Measurements from ENCODE around the gene NUDT4. TPM values are rescaled to one million over a fixed set of nuclear protein-coding genes. Genes with fewer than 3 reads are reported as not detected.

Gene NUDT4
- 10 to 100 TPM; 42.1 to 44.9 TPM for total RNA-seq

GRCh38 chr12:93377252-93378195, at the start of gene NUDT4:
Gene NUDT4, plus strand, starts transcription at chr12:93377925. Its CDS starts 398 bp downstream, at chr12:93378323.

GRCh38 chr12:93441617-93442410, 64.1 kb downstream of the NUDT4 start, which contains the start of gene UBE2N:
Gene UBE2N, minus strand, starts transcription at chr12:93441947. Its CDS starts 63 bp downstream, at chr12:93441884.

Other genes with a start within 250 kb of the NUDT4 start
- 100 to 1,000 TPM; 138 to 143 TPM for gene UBE2N, start 64.0 kb downstream of the NUDT4 start, total RNA-seq
- 10 to 100 TPM; 55.2 to 57.2 TPM for gene MRPL42, start 89.6 kb downstream of the NUDT4 start, total RNA-seq
- 100 to 1,000 TPM; 131 to 132 TPM for gene SOCS2, start 194.8 kb downstream of the NUDT4 start, total RNA-seq

All from activated naive CD4-positive, alpha-beta T cell treated with anti-CD3 and anti-CD28 coated beads, Interleukin-2, amount 10 ng/mL, durations not matched to agents 5 hours and 36 hours (primary cell).